NCI-H1092 treated with DMSO at 0.1 percent for 48 hours (cell line): ENCODE measurements around the gene PARK7.
A peak's percentile ranks its signal among the peaks of the same experiment; 100 is the strongest.
"Not testable (repeated sequence)": the region's sequence is repeated elsewhere in the genome, so short reads cannot be mapped to it uniquely, and the experiment has no call there.

Experiments
- DNase-seq: peaks from one replicate; lab custom pipeline; 2025; lab: John Stamatoyannopoulos, UW

Gene PARK7

DNA sequence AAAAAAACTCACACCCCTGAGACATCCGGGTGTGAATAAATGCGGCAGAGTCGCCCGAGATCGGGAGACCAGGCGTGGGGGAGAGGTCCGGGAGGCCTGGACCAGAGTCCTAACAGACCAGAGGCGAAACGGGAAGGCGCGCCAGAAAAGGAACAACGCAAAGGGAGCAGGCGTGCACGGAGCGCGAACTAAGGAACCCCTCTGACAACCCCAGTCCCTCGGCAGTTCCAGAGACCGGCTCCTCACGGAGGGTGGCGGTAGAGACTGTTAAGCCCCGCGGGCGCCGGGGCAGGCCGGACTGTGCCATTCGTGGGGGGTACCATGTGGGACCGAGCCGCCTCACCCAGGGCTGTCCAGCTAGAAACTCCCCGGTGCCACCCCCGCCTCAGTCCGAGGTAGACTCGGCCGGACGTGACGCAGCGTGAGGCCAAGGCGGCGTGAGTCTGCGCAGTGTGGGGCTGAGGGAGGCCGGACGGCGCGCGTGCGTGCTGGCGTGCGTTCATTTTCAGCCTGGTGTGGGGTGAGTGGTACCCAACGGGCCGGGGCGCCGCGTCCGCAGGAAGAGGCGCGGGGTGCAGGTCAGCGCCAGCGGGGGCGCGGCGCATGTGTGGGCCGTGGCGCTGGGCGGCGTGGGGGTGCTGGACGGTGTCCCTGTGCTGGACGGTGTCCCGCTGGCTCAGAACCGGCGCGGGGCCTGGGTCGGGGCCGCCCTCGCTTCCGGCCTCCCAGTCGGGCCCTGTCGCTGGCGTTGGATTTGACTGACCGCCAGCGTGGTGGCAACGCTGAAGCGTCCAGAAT lies at the start of gene PARK7:
Gene PARK7, plus strand, starts transcription at position 496 of the 798 bp plus-strand sequence. CDS start 1,075 bp downstream, outside the sequence.
- DNase-seq: peak; percentile 99

DNA sequence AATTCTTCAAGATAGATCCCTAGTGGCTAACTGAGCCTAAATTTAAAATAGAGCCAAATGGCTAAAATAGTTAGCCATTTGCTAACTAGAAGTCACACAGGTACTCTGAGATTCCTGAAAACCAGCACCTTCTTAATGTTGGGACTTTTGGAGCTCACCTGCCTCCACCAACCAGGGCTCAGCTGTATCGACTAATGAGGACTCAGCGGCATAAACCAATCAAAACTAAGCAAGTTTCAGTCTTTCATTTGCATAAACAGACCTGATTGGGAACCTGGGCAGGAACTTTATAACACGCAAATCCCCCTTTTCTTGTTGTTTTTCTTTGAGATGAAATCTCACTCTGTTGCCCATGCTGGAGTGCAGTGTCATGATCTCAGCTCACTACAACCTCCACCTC lies 49.4 kb upstream of the PARK7 start:
- no peak for DNase-seq

DNA sequence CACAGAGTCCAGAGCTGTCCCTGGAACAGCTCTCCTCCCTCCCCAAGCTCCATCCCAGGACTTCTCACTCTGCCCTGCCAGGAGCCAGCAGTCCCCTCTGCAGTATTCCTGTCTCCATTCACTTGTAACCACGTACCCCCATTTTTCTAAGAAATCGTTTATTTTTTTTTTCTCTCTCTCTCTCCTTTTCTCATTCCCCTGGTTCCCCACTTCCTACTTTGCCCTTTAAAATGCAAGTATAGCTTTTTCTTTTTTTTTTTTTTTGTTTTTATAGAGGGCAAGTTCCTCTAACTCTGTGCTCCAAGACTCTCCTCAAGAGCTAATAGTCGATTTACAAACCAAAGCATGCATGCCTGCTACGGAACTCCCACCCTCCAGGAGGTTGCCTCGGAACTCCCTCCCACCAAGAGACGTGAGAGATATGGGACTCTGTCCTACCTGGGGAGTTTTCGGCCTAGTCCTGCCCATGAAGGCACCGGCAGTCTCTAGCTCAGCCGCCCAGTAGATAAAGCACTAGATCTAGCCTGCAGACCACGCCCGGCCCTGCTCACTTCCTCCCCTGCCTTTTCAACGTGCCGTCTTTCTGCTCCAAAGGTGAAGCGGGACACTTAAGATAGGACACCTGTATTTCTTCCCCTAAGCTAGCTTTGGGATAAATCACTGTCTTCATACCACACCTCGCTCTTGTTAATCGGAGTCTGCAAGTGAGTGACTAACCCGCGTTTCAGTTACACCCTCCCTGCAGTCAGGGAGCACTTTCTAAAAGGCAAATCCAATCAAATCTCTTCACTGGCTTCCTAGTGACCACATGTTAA lies 48.6 kb upstream of the PARK7 start:
- no peak for DNase-seq

DNA sequence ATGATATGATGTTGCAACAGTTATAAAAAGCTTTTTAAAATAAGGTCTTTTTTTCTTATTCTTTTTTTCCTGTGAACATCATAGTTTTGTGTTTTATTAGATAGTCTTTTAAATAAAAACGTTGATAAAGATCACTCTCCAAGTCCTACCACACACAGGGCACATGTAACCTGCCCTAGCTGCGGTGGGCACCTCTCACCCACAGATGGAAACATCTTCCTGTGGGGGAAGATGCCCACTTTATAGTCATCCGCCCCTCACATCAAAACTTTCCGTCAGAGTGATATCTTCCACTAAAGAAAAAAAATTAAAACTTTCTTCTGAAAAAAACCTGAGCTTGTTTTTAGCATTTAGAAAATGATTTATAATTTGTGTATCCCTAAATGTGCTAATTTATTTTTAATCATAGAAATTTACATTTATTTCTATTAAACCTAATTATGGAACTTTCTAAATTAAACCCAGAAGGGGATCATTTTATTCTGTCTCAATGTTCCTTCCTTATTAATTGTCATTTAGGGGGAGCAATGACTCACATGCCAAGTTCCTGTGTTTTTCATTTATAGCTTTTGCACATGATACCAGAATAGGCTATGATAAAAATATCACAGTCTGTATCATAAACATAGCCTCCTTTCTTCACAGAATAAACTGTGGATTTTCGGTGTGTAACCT lies 45.5 kb upstream of the PARK7 start:
- no peak for DNase-seq

DNA sequence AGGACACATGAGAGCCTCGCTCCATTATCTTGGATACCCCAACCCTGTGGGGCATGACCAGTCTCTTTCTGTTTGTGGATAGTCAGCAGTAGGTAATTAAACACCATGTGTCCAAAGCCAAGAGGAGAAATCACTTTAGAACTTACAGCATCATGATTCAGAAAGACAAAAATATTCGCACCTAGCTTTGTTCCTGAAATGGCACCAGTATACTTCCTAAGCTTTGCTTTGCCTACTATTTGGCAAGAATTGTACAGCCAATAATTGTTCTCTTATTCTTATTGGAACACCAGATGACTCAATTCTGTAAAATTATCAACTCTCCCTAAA lies 45.0 kb upstream of the PARK7 start:
- no peak for DNase-seq

DNA sequence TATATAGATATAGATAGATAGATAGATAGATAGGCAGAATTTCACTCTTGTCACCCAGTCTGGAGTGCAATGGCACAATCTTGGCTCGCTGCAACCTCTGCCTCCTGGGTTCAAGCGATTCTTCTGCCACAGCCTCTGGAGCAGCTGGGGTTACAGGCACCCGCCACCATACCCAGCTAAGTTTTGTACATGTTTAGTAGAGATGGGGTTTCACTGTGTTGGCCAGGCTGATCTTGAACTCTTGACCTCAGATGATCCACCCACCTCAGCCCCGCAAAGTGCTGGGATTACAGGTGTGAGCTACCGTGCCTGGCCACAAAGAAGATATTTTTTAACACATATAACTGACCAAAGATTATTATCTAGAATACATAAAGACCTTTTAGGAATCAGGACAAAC lies 43.5 kb upstream of the PARK7 start:
- not testable (repeated sequence) for DNase-seq

DNA sequence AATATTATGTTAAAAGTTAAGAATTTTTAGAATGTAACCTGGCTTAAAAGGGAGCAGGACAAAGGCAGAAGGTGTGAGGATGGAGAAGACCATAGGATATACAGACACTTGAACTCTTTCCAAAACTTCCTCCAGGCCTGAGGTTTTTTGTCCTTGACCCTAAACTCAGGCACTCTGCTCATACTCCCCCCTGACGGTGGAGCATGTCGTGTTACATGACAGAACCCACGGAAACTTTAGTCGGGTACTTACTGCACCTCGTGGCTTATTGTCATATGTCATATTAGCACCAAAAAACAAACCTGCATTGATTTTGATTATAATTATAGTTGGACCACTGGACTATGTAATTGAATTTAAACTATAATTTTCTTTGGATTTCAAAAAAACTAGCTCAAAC lies 41.6 kb upstream of the PARK7 start:
- DNase-seq: no peak

DNA sequence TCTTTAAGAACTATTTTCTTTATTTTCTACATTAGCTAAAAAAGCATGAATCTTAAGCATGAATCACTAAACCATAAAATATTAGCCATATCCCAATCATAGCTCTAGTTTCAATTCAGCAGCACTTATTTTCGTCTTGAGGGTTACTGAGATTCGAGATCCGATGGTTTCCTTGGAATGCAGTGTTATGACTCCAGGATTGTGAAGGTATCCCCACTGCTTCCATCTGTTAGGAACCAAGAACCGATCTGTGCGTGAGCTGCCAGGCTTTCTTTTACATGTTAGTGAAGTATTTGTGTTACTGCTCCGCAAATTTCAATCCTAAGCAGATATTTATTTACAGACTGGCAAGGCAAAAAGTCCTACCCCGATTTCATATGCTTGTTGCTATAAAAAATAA lies 39.7 kb upstream of the PARK7 start:
- DNase-seq: no peak

DNA sequence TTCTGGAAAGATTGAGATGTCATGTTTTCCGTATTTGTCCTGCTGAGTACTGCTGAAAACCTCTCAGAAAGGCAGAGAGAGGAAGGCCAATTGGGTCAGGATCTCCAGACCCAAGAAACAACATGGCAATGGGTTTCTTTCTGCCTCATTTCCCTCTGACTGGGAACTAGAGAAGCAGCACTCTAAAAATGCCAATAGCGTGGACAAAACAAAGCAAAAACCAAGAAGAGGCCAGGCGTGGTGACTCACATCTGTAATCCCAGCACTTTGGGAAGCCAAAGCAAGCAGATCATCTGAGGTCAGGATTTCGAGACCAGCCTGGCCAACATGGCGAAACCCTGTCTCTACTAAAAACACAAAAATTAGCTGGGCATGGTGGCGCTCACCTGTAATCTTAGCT lies 39.2 kb upstream of the PARK7 start:
- no peak for DNase-seq

DNA sequence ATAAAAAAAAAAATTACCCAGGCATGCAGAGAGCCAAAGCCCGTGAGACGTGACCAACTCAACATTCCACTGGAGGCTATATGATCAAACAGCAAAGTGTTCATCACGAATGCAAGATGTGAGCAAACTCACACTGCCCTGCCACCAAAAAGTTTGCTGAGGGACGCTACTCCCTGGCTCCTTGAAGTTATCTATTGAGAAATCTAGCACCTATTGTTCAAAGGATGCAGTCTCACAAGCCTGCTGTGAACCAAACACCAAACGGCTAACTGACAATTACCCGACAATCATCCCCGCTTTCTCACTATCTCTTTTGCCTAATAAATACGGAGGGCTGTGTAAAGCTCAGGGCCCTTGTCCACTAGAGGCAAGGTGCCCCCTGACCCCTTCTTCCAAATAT lies 34.5 kb upstream of the PARK7 start:
- DNase-seq: not testable (repeated sequence)

DNA sequence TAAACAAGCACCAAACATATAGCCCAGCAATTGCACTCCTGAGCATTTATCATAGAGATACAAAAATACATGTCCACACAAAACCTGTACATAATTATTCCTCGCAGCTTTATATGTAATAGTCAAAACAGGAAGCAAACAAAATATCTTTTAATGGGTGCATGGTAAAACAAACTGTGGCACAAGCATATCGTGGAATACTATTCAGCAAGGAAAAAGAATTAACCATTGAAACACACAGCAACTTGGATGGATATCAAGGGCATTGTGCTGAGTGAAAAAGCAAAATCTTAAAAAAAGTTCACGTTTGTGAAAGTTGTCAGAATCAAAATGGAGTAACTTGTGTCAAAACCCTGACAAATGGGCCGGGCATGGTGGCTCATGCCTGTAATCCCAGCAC lies 33.3 kb upstream of the PARK7 start:
- no peak for DNase-seq

DNA sequence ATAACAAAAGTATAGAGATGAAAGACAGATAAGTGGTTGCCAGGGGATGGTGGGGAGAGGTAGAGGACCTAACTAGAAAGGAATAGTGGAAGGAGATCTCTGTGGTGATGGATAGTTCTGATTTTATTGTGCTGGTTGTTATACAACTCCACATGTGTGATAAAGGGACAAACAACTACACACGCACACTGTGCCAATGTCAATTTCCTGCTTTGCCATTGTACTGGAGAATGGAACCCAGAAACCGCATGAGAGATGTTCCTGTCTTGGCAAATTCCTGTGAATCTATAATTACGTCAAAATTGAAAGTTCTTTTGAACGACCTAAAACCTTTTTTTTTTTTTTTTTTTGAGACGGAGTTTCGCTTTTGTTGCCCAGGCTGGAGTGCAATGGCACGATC lies 31.9 kb upstream of the PARK7 start:
- DNase-seq: no peak

DNA sequence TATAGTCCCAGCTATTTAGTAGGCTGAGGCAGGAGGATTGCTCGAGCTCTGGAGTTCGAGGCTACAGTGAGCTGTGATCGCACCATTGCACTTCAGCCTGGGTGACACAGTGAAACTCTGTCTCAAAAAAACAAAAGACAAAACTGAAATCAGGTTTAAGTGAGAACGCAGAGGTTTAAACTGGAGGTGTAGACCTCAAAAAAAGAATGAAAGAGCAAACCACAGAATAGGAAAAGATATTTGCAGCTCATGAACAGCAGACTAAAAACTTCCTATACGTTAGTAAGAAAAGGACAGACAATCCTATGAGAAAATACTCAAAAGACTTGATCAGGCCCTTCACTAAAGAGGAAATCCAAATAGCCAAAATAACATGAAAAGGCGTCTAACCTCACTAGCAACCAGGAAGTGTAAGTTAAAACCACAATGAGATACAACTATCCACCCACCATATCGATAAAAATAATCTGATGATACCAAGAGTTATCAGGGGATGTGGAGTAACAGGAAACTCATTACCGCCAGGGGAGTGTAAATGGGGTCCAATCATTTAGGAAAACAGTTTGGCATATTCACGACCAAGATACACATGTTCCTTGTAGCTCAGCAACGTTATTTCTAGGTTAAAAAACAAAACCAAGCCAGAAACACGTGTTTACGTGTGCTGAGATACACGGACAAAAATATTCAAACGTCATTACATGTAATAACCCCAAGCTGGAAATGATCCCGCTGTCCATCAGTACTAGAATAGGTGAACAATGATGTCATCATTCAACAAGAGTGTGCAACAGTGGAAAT lies 30.7 kb upstream of the PARK7 start:
- DNase-seq: no peak

DNA sequence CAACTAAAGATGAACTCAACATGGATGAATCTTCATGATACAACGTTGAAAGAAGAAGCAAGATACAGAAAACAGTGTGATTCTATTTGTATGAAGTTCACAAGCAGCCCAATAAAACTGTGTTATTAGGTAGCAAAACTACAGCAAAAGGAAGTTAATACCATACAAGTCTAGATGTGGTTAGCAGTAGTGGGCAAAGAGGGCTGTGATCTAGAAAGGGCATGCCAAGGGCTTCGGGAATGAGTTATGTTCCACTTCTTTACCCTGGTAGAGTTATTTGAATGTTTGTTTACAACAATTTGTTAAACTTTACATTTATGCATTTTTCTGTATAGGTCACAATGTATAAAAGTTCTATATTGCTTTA lies 30.1 kb upstream of the PARK7 start:
- no peak for DNase-seq

DNA sequence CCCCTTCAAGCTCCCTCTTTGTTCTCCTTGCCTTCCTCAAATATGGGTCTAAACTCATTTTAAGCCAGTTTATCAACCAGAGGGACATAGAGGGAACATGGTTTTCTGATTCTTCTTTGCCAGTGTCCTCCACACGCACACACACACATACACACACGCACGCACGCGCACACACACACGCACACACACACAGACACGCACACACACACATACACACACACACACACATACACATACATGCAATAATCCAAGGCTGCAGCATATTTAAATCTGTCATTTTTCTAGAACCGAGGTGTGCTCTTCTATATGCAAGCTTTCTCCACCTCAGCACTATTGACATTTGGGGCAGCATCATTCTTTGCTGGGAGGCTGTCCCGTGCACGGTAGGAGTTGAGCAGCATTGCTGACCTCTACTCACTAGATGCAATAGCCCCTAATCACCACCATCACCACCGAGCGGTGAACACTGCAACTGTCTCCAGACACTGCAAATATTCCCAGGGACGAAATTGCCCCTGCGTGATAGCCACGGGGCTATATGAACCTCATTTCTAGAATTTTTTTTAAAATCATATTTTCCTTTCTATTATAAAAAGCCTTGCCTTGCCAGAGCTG lies 28.9 kb upstream of the PARK7 start:
- DNase-seq: no peak

DNA sequence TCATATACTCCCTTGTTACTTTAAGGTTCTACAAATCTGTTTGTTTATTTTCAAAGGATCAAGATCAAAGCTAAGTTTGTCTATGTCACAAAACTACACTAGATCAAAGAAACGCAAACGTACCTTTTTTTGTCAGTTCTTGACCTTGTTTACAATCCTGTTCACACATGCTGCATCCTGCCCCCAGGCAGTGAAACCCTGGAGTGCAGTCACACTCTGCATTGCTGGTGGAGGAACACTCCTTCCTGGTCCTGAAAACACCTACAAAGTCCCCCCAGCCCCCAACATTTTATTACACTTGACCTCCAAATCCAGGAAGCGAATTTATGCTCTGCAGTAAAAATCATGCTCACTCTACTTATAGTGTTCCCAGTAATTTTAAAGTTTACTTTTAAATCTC lies 23.4 kb upstream of the PARK7 start:
- DNase-seq: no peak

DNA sequence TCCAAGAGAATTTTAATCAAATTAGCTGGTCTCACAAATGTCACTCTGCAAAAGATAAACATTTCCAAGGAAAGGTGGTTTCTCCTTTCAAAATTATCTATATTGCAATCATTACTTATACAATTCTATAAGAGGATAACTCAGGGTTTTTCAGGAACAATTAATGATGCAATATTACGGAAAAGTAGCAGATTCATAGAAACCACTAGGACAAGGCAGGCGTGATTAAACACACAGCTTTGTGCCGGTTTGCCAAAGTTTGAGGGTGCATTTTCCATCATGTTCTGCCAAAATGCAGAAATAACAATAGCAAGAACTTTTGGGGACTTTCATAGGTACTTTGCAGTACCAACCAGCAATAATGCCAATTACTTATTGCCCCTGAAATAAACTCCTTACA lies 21.5 kb upstream of the PARK7 start:
- DNase-seq: no peak

DNA sequence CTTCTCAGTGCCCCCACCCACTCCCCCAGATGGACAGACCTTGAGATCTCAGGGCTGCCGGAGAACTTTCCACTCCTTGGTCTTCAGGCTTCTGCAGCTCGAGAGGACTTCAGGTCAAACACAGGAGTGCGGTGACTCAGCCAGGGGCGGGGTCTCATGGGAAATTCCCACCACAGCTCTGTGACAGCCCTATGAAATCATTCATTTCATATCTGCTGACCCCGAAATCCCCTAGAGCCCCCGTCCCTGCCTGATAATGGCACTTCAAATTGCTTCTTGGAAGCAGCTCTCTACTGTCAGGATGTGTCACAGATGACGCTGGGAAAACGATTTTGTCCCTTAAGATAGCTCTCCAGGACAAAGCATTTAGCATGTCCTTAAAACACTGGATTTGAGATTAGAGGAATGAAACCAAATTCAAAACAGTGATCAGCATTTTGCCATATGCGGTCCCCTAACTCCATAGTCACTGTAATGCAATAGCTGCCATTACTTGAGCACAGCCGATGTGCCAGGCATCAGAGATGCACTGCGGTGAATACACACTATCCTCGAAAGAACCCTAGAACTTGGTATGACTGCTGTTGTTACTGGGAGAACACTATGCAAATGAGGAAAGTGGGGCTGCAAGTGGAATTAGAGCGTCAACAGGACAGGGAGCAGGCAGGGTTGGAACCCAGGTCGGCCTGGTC lies 20.6 kb upstream of the PARK7 start, which contains the start of gene TNFRSF9:
Gene TNFRSF9, minus strand, starts transcription at position 95 of the 692 bp plus-strand sequence. CDS start 845 bp downstream, outside the sequence.
- DNase-seq: no peak

DNA sequence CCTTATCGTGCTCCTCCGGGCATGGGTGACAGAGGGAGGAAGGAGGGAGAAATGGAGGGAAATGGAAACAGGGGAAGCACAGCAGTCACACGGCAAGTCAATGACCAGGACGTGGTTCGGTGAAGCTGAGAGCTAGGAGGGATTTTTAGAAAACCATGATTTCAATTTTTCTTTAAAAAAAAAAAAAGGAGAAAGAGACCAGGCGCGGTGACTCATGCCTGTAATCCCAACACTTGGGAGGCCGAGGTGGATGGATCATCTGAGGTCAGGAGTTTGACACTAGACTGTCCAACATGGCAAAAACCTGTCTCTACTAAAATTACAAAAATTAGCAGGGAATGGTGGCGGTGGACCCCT lies 20.1 kb upstream of the PARK7 start:
- DNase-seq: no peak

DNA sequence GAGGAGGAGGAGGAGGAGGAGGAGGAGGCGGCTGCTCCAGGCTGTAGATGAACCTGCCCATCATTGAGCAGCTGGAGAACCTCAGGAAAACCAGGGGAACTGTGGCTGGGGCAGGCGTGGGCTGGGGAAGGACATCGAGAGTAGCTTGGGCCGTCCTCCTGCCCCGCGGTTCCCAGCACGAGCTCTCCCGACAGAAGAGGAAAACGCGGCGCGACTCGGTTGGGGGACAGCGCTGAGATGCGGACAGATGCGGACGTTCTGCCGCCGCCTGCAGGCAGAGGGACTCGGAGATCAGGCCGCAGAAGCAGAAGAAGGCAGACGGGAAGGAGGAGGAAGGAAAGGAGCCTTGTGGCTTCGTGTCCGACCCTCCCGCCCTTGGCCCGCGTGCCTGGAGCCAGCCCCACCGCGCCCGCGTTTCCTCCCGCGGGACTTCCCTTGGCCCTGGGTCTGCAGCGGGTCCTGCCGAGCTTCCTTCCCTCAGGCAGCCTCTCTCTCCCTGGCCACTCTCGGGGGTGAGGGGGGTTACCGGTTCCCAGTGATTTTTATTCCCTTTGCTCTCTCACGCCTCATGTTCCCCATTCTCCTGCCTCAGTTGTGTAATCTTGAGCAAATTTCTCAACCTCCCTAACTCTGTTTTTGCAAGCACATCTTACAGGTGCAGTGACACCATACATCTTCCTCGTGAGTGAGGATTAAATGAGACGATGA lies 19.1 kb upstream of the PARK7 start:
- no peak for DNase-seq
